Bronchial epithelial cell (primary cell): Measurements from ENCODE around the gene CFD. TPM values are rescaled to one million over a fixed set of nuclear protein-coding genes. Genes with fewer than 3 reads are reported as not detected.
"Not testable (repeated sequence)": the region's sequence is repeated elsewhere in the genome, so short reads cannot be mapped to it uniquely, and the experiment has no call there.

Source experiments
- DNase-seq: peaks from one replicate; pipeline ENCODE4 v3.0.0-alpha.2; 2010; ENCODE audit warnings: low read depth
- FAIRE-seq: peaks from 2 replicates; lab custom pipeline; 2011; peaks lifted over from hg19 to GRCh38; lab: Jason Lieb, UNC
- H3K27me3 ChIP-seq: 2 replicates; pipeline ENCODE4 v1.5.1; 2011; ENCODE audit warnings: low read length; ENCODE audit not compliant: control insufficient read depth, insufficient read depth
- H3K36me3 ChIP-seq: 2 replicates; pipeline ENCODE4 v1.5.1; 2011; ENCODE audit warnings: low read length; ENCODE audit not compliant: control insufficient read depth, insufficient read depth
- H3K4me3 ChIP-seq: 2 replicates; pipeline ENCODE4 v1.5.1; 2011; ENCODE audit warnings: mild to moderate bottlenecking, low read depth, low read length, control low read depth
- CTCF ChIP-seq: IDR thresholded peaks from 2 replicates; pipeline ENCODE4 v1.5.1; 2011; ENCODE audit warnings: mild to moderate bottlenecking, moderate library complexity, low read length, control low read depth, inconsistent platforms; ENCODE audit not compliant: insufficient read depth, severe bottlenecking
- total RNA-seq: library from RNA; depleted of rRNA; stranded (reverse); fragments of >200 nt; gene quantifications from 2 replicates; pipeline ENCODE4 v1.2.1, GENCODE V29; 2014

The CFD gene
- total RNA-seq, 1 donor from 2014 or later, result 4.2 TPM

- H3K27me3 ChIP-seq, result no peaks in the 10 kb centered on the region
- no peak for FAIRE-seq
- H3K36me3 ChIP-seq, result peaks cover 15% of the 10 kb centered on the region
- no peak for TF ChIP-seq CTCF
- DNase-seq, result no peak
- no peak overlapping the region for H3K4me3 ChIP-seq
Measured at GRCh38 chr19:890831-891230, 31.4 kb downstream of the CFD start.

GRCh38 chr19:891421-892200, 32.1 kb downstream of the CFD start:
- not testable (repeated sequence) for FAIRE-seq, H3K27me3 ChIP-seq, DNase-seq
- Histone ChIP-seq H3K4me3 (peak overlapping the region; percentile 80), H3K36me3 (peaks cover 11% of the 10 kb centered on the region)

- DNase-seq, result no peak
- Histone ChIP-seq H3K27me3 (no peaks in the 10 kb centered on the region), H3K36me3 (peaks cover 13% of the 10 kb centered on the region), H3K4me3 (peak overlapping the region; percentile 80)
- FAIRE-seq, result no peak
- no peak for TF ChIP-seq CTCF
Measured at GRCh38 chr19:892243-892893, 32.9 kb downstream of the CFD start.

DNA sequence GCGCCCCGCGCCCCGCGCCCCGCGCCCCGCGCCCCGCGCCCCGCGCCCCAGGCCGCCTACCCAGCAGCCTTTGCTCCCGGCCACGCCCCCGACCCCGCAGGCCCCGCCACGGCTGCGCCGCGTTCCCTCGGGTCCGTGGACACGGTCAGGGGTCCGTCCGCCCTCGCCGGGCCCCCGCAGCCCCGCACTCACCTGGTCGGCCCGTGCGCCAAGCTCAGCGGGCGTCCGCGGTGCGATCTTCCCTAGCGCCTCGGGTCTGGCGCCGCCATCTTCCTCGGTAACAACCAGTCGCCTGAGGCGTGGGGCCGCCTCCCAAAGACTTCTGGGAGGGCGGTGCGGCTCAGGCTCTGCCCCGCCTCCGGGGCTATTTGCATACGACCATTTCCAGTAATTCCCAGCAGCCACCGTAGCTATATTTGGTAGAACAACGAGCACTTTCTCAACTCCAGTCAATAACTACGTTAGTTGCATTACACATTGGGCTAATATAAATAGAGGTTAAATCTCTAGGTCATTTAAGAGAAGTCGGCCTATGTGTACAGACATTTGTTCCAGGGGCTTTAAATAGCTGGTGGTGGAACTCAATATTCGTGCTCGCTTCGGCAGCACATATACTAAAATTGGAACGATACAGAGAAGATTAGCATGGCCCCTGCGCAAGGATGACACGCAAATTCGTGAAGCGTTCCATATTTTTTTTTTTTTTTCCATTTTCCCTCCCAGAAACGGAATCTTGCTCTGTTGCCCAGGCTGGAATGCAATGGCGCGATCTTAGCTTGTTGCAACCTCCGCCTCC, 33.6 kb downstream of the CFD start, which contains the start of the genes MED16 and RNU6-9:
TSS of gene MED16 (minus strand) at position 294 of the 796 bp plus-strand sequence. CDS start 2,056 bp downstream, outside the sequence.
TSS of gene RNU6-9 (plus strand) at position 591 of the 796 bp plus-strand sequence.
- peak; percentile 82 for DNase-seq
- TF ChIP-seq CTCF, result no peak
- Histone ChIP-seq H3K36me3 (peaks cover 16% of the 10 kb centered on the region), H3K4me3 (peak within 1 kb of the TSS; percentile 80), H3K27me3 (no peaks in the 10 kb centered on the region)
- no peak for FAIRE-seq

GRCh38 chr19:896434-896833, 37.0 kb downstream of the CFD start:
- no peak overlapping the region for H3K4me3 ChIP-seq
- no peak for FAIRE-seq

More at GRCh38 chr19:896434-896833, 37.0 kb downstream of the CFD start:
- Histone ChIP-seq H3K36me3 (peaks cover 18% of the 10 kb centered on the region), H3K27me3 (no peaks in the 10 kb centered on the region)
- no peak for DNase-seq
- no peak for TF ChIP-seq CTCF
